Stomach (tissue), 9 donors: ENCODE data around the gene S1PR2. TPM values are rescaled to one million over a fixed set of nuclear protein-coding genes. Genes with fewer than 3 reads are reported as not detected.
"Not testable (repeated sequence)": the region's sequence is repeated elsewhere in the genome, so short reads cannot be mapped to it uniquely, and the experiment has no call there.

Source experiments
- DNase-seq, 2 donors: peaks; one replicate each; pipeline versions ENCODE4 v3.0.0 to v3.0.0-alpha.2; 2013 to 2019
- H3K27ac ChIP-seq, 5 donors: fragments of 200-600 bp in 4 of 5; sonication (generic) in 4 of 5; one replicate each; pipeline ENCODE4 v1.5.1; 2013 to 2019; ENCODE audit warnings: mild to moderate bottlenecking in 1 of 5, moderate library complexity in 1 of 5
- H3K27me3 ChIP-seq, 3 donors: fragments of 200-600 bp; sonication (generic); one replicate each; pipeline ENCODE4 v1.5.1; 2017 to 2019; ENCODE audit warnings: mixed run types in 1 of 3
- H3K36me3 ChIP-seq, 4 donors: fragments of 200-600 bp; sonication (generic); 1 replicate in 3 of 4; 2 replicates in 1 of 4; pipeline ENCODE4 v1.5.1; 2016 to 2019
- H3K4me1 ChIP-seq, 4 donors: fragments of 200-600 bp; sonication (generic); one replicate each; pipeline ENCODE4 v1.5.1; 2016 to 2019
- H3K4me3 ChIP-seq, 4 donors: fragments of 200-600 bp; sonication (generic) in 3 of 4; one replicate each; pipeline ENCODE4 v1.5.1; 2016 to 2019; ENCODE audit warnings: mild to moderate bottlenecking in 1 of 4
- H3K9me3 ChIP-seq, 4 donors: fragments of 200-600 bp; sonication (generic); one replicate each; pipeline ENCODE4 v1.5.1; 2016 to 2019
- EP300 ChIP-seq: sonication (generic); formaldehyde crosslinking; IDR thresholded peaks from one replicate; pipeline ENCODE4 v1.6.1; 2017; ENCODE audit warnings: antibody characterized with exemption
- POLR2A ChIP-seq, 4 donors: fragments of 450-650 bp; IDR thresholded peaks; one replicate each; pipeline ENCODE4 v1.6.1; 2016; ENCODE audit warnings: antibody characterized with exemption in 4 of 4, control low read depth in 2 of 4, mild to moderate bottlenecking in 1 of 4, moderate library complexity in 1 of 4
- POLR2AphosphoS5 ChIP-seq, 3 donors: sonication (generic); formaldehyde crosslinking; IDR thresholded peaks; one replicate each; pipeline ENCODE4 v1.6.1; 2016; ENCODE audit warnings: antibody characterized with exemption in 3 of 3
- WGBS, 5 donors: extraction: QIAGEN DNeasy Blood & Tissue Kit in 3 of 5; methylation state at CpG; one replicate each; pipeline versions ENCODE4 v1.1.5 to v1.1.7; 2013 to 2018; 5-methylcytosine and 5-hydroxymethylcytosine counted together
- intact Hi-C: fragments of 100-400 bp; cut with DNase I; formaldehyde crosslinking; loops from one replicate; pipeline ENCODE4 v1.15.1; 2023; ENCODE audit warnings: low total_unique reads
- polyA plus RNA-seq, 3 donors: library from polyadenylated mRNA; stranded (reverse); fragments of 200-250 nt; gene quantifications; one replicate each; pipeline ENCODE4 v1.2.3, GENCODE V29; 2013
- total RNA-seq, 5 donors: library from RNA; depleted of rRNA; stranded (reverse); fragments of >200 nt; gene quantifications; one replicate each; pipeline versions ENCODE4 v1.1.0 to v1.2.3, GENCODE V29; 2014 to 2016
- TF ChIP-seq, protein P1 (sequence below), 7 experiments: fragments of 450-650 bp in 4 of 7; fragments of 200-600 bp in 3 of 7; sonication (generic) in 3 of 7; IDR thresholded peaks; one replicate each; pipeline ENCODE4 v1.5.1; 2016 to 2019; ENCODE audit warnings: antibody characterized with exemption in 7 of 7, control low read depth in 2 of 7, mild to moderate bottlenecking in 1 of 7
- donor health status: healthy with polysubstance abuse.
- donor health status: Bipolar disorder and iron deficiency.
- donor health status: healthy.

The S1PR2 gene
- total and polyA plus RNA-seq, 8 donors, result 0.29 to 11.7 (median 2.7) TPM; not detected in 1

DNA sequence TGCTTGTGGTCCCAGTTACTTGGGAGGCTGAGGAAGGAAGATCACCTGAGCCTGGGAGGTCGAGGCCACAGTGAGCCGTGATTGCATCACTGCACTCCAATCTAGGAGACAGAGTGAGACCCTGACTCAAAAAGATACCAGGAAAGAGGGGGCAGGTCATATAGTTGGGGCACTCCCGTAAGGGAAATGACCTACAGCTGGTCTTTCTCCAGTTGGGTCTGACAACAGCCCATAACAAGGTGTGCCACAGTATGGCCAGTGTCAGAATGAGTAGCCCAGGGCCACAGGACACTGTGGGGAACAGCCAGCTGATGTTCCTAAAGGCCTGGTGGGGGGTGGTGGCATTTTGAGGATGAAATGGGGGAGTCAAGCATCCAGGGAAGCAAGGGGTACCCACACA is 47.2 kb downstream of the S1PR2 start:
- Histone ChIP-seq H3K36me3 (peaks cover 25 to 78% (median 58%) of the 10 kb centered on the region in 4 donors), H3K9me3 (no peaks in the 10 kb centered on the region), H3K4me1 (no peaks in the 10 kb centered on the region), H3K4me3 (no peak overlapping the region), H3K27ac (no peak overlapping the region), H3K27me3 (no peaks in the 10 kb centered on the region)
- intact Hi-C loops, result no loop called here
- DNase-seq, result no peak
- TF ChIP-seq EP300 (no peak), POLR2AphosphoS5 (IDR thresholded peaks at IDR 0.05) (no peak), POLR2A (IDR thresholded peaks at IDR 0.05) (no peak)
- TF ChIP-seq, protein P1, sequence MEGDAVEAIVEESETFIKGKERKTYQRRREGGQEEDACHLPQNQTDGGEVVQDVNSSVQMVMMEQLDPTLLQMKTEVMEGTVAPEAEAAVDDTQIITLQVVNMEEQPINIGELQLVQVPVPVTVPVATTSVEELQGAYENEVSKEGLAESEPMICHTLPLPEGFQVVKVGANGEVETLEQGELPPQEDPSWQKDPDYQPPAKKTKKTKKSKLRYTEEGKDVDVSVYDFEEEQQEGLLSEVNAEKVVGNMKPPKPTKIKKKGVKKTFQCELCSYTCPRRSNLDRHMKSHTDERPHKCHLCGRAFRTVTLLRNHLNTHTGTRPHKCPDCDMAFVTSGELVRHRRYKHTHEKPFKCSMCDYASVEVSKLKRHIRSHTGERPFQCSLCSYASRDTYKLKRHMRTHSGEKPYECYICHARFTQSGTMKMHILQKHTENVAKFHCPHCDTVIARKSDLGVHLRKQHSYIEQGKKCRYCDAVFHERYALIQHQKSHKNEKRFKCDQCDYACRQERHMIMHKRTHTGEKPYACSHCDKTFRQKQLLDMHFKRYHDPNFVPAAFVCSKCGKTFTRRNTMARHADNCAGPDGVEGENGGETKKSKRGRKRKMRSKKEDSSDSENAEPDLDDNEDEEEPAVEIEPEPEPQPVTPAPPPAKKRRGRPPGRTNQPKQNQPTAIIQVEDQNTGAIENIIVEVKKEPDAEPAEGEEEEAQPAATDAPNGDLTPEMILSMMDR (IDR thresholded peaks at IDR 0.05), result no peak
- WGBS, 5 donors, result 81 to 90% (median 89%) methylated on average over 3 of the region's 3 CpGs

GRCh38 chr19:10182847-10183246 is 48.3 kb downstream of the S1PR2 start:
- no peak for TF ChIP-seq EP300
- no peak for TF ChIP-seq POLR2A (IDR thresholded peaks at IDR 0.05)
- TF ChIP-seq, protein P1 (IDR thresholded peaks at IDR 0.05), result no peak
- TF ChIP-seq POLR2AphosphoS5 (IDR thresholded peaks at IDR 0.05), result no peak
- intact Hi-C loops, result no loop called here
- Histone ChIP-seq H3K27me3 (no peaks in the 10 kb centered on the region), H3K36me3 (peaks cover 28 to 88% (median 69%) of the 10 kb centered on the region in 4 donors), H3K27ac (no peak overlapping the region), H3K4me1 (no peaks in the 10 kb centered on the region), H3K9me3 (no peaks in the 10 kb centered on the region), H3K4me3 (no peak overlapping the region)
- WGBS, 5 donors, result 88 to 92% (median 90%) methylated on average over 10 of the region's 10 CpGs
- DNase-seq, result no peak

DNA sequence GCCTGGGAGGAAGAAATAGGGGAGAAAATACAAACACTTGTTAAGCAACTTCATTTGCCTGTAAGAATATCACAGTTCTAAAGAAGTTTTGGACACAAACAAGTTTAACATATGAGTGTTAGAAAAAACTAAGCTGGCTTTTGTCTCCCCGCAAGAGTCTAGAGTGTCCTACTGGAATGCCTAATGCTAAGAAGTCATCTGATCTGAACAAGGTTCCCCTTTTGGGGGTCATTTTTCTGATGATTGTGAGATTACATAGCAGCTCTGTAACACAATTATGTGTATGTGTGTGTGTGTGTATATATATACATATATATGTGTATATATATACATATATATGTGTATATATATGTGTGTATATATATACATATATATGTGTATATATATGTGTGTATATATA is 49.1 kb downstream of the S1PR2 start:
- H3K4me3 ChIP-seq, result no peak overlapping the region
- intact Hi-C loops, result no loop called here
- TF ChIP-seq POLR2A (IDR thresholded peaks at IDR 0.05), result no peak
- no peak for TF ChIP-seq EP300
- no peak for TF ChIP-seq POLR2AphosphoS5 (IDR thresholded peaks at IDR 0.05)
- TF ChIP-seq, protein P1 (IDR thresholded peaks at IDR 0.05), result no peak
- peaks cover 30 to 88% (median 76%) of the 10 kb centered on the region in 4 donors for H3K36me3 ChIP-seq
- 48 to 96% (median 95%) methylated on average over 1 of the region's 1 CpG for WGBS, 5 donors
- H3K9me3 ChIP-seq, result no peaks in the 10 kb centered on the region
- H3K27ac ChIP-seq, result no peak overlapping the region
- no peak for DNase-seq
- H3K4me1 ChIP-seq, result no peaks in the 10 kb centered on the region
- H3K27me3 ChIP-seq, result no peaks in the 10 kb centered on the region

GRCh38 chr19:10180459-10180858 is 50.7 kb downstream of the S1PR2 start:
- no peaks in the 10 kb centered on the region for H3K9me3 ChIP-seq
- peaks cover 36 to 89% (median 79%) of the 10 kb centered on the region in 4 donors for H3K36me3 ChIP-seq
- no peaks in the 10 kb centered on the region for H3K27me3 ChIP-seq
- DNase-seq, result no peak
- 84 to 89% (median 85%) methylated on average over 7 of the region's 7 CpGs for WGBS, 5 donors
- H3K4me1 ChIP-seq, result no peaks in the 10 kb centered on the region
- no peak for TF ChIP-seq POLR2AphosphoS5 (IDR thresholded peaks at IDR 0.05)
- TF ChIP-seq POLR2A (IDR thresholded peaks at IDR 0.05), result no peak
- no peak for TF ChIP-seq EP300
- TF ChIP-seq, protein P1 (IDR thresholded peaks at IDR 0.05), result no peak
- no peak overlapping the region for H3K27ac ChIP-seq
- intact Hi-C loops, result no loop called here
- H3K4me3 ChIP-seq, result no peak overlapping the region

DNA sequence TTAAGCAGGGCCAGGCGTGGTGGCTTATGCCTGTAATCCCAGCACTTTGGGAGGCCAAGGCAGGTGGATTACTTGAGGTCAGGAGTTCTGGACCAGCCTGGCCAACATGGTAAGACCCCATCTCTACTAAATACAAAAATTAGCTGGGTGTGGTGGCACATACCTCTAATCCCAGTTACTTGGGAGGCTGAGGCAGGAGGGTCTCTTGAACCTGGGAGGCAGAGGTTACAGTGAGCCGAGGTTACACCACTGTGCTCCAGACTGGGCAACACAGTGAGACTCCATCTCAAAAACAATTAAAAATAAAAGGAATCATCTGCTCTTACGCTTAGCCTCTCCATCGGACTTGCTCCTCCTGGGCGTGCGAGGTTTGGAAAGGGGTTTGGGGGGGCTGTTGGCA is 51.1 kb downstream of the S1PR2 start:
- 91 to 98% (median 97%) methylated on average over 6 of the region's 6 CpGs for WGBS, 5 donors
- H3K27me3 ChIP-seq, intact Hi-C loops, H3K27ac ChIP-seq, DNase-seq, H3K9me3 ChIP-seq, H3K4me3 ChIP-seq, H3K4me1 ChIP-seq: not testable (repeated sequence)
- peaks cover 37 to 89% (median 79%) of the 10 kb centered on the region in 4 donors for H3K36me3 ChIP-seq
